Mucosa of rectum (tissue), 2 donors: ENCODE results near the gene ZNF226.
"Not testable (repeated sequence)": the region's sequence is repeated elsewhere in the genome, so short reads cannot be mapped to it uniquely, and the experiment has no call there.

Experiments
- H3K27ac ChIP-seq, 2 donors: one replicate each; pipeline ENCODE4 v1.7.0; 2013; ENCODE audit warnings: inconsistent platforms in 2 of 2, low read depth in 2 of 2, low read length in 2 of 2
- H3K27me3 ChIP-seq, 2 donors: one replicate each; pipeline ENCODE4 v1.7.0; 2013; ENCODE audit warnings: low read length in 2 of 2; ENCODE audit not compliant: control insufficient read depth in 2 of 2, insufficient read depth in 2 of 2
- H3K36me3 ChIP-seq, 2 donors: one replicate each; pipeline ENCODE4 v1.7.0; 2013; ENCODE audit warnings: low read length in 2 of 2; ENCODE audit not compliant: control insufficient read depth in 2 of 2, insufficient read depth in 2 of 2
- H3K4me1 ChIP-seq, 2 donors: one replicate each; pipeline ENCODE4 v1.7.0; 2013; ENCODE audit warnings: low read length in 2 of 2, mild to moderate bottlenecking in 1 of 2; ENCODE audit not compliant: control insufficient read depth in 2 of 2, insufficient read depth in 2 of 2
- H3K4me3 ChIP-seq, 2 donors: one replicate each; pipeline ENCODE4 v1.7.0; 2013; ENCODE audit warnings: low read length in 2 of 2
- H3K9ac ChIP-seq, 2 donors: one replicate each; pipeline ENCODE4 v1.7.0; 2013; ENCODE audit warnings: low read length in 2 of 2, low read depth in 1 of 2, mild to moderate bottlenecking in 1 of 2
- H3K9me3 ChIP-seq, 2 donors: one replicate each; pipeline ENCODE4 v1.7.0; 2013; ENCODE audit warnings: low read length in 2 of 2; ENCODE audit not compliant: control insufficient read depth in 2 of 2
- donor health status: healthy.
- donor health status: Normal muscosa, but diverticular disease.

ZNF226 gene

DNA sequence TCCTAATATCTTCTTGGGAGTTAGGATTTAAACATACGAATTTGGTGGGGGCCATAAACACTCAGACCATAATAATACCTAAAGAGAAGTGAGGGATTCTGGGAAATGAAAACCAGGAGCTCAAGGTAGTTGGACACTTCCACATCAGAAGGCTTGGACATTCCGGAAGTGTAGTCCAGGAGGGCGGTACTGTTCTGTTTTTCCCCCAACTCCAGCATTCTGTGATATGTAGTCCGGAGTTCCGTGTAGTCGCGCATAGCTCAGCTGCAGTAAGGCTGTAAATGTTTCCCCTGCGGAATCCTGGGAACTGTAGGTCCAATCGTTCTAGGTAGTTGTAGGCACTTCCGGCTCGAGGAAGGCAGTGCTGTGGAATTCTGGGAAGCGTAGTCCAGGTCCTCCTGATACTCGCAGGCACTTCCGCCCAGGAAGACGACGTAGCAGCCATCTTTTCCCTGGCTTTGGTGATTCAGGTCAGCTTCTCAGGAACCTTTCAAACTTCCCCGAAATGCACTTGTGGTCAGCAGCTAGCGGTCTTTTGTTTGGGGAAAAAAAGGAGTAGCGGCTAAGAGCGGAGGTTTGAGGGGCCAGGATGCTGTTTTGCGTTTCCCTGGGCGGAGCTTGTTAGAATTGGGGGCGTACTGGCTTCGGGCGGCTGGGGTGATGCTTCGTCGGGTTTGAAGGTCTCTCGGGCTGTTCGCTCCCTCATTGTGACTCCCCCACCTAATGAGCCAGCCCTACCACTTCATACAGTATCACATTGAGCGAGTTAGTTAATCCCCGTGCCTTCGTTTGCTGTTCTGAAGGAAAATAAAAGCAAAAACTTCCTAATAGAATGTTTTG lies at the start of gene ZNF226:
Gene ZNF226 (plus strand): TSS at position 428 of the 840 bp plus-strand sequence. CDS start 4,981 bp downstream, outside the sequence.
- Histone ChIP-seq H3K4me3 (peak within 1 kb of the TSS; percentile 94 to 95), H3K27me3 (no peaks in the 10 kb centered on the region), H3K4me1 (peaks cover 8 to 9% of the 10 kb centered on the region in 2 donors), H3K9ac (peak within 1 kb of the TSS; percentile 84 to 86), H3K36me3 (peaks cover 23 to 26% of the 10 kb centered on the region in 2 donors), H3K27ac (peak within 1 kb of the TSS; percentile 75 to 78), H3K9me3 (peaks cover 16% of the 10 kb centered on the region in 2 donors)

DNA sequence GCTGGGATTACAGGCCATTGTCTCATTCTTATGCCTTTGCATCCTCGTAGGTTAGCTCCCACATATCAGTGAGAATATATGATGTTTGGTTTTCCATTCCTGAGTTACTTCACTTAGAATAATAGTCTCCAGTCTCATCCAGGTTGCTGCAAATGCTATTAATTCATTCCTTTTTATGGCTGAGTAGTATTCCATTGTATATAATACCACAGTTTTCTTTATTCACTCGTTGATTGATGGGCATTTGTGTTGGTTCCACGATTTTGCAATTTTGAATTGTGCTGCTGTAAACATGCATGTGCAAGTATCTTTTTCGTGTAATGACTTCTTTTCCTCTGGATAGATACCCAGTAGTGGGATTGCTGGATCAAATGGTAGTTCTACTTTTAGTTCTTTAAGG lies 43.7 kb upstream of the ZNF226 start:
- not testable (repeated sequence) for H3K27ac ChIP-seq, H3K9ac ChIP-seq, H3K27me3 ChIP-seq, H3K4me1 ChIP-seq, H3K9me3 ChIP-seq, H3K4me3 ChIP-seq
- H3K36me3 ChIP-seq = peaks cover 27 to 44% of the 10 kb centered on the region in 2 donors

DNA sequence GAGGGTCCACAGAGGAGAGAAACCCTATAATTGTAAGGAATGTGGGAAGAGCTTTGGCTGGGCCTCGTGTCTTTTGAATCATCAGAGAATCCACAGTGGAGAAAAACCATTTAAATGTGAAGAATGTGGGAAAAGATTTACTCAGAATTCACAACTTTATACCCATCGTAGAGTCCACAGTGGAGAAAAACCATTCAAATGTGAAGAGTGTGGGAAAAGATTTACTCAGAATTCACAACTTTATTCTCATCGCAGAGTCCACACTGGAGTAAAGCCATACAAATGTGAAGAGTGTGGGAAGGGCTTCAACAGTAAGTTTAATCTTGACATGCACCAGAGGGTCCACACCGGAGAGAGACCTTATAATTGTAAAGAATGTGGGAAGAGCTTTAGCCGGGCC lies 32.9 kb upstream of the ZNF226 start:
- H3K4me1 ChIP-seq = no peaks in the 10 kb centered on the region
- peaks cover 22 to 34% of the 10 kb centered on the region in 2 donors for H3K9me3 ChIP-seq
- H3K27ac ChIP-seq = no peak overlapping the region
- peaks cover 26 to 32% of the 10 kb centered on the region in 2 donors for H3K36me3 ChIP-seq
- H3K27me3 ChIP-seq = no peaks in the 10 kb centered on the region
- H3K9ac ChIP-seq = no peak overlapping the region
- H3K4me3 ChIP-seq = no peak overlapping the region

DNA sequence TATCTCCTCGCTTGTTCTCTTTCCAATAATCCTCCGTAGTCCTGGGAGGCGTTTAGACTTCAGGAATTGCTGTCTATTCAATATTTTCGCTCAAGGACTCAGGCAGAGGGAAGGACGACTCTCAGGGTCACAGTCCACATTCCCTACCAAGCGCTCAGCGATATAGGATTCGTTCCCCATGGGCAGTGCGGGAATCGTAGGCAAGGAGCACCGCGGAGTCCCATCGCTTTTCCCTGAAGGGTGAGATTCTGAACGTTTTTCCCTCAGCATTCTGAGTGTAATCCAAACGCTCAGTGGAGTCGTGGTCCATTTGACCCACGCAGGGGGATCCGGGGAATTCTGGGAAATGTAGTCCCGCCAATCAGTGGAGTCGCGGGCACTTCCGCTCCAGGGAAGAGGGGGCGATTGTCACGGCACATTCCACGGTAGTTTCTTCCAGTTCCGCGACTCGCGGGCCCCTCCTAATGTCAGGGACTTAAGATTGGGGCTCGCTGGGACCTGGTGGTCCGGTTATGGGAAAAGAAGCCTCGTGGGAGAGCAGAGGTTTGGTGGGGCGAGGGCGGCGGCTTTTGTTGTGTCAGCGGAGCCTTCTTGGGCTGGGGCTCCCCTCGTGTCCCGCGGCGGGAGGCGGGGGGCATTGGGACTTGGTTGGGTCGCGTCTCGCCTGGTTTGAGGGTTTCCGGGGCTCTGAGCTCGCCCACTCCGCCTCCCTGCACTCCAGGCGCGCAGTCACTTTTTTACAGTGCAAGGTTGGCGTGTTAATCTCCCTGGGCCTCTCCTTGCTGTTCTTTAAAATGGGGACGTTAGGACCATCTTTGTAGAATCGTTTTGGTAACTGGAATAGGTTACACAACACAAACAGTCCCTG lies 23.5 kb upstream of the ZNF226 start, which contains the start of gene ZNF234:
Gene ZNF234 (plus strand): TSS at position 364 of the 868 bp plus-strand sequence. CDS start 3,079 bp downstream, outside the sequence.
- Histone ChIP-seq H3K4me3 (peak within 1 kb of the TSS; percentile 97 to 100), H3K36me3 (peaks cover 8 to 16% of the 10 kb centered on the region in 2 donors), H3K9ac (peak within 1 kb of the TSS; percentile 84 to 86), H3K27ac (peak within 1 kb of the TSS; percentile 62 to 72), H3K4me1 (peaks cover 6 to 10% of the 10 kb centered on the region in 2 donors), H3K27me3 (no peaks in the 10 kb centered on the region), H3K9me3 (no peaks in the 10 kb centered on the region)

DNA sequence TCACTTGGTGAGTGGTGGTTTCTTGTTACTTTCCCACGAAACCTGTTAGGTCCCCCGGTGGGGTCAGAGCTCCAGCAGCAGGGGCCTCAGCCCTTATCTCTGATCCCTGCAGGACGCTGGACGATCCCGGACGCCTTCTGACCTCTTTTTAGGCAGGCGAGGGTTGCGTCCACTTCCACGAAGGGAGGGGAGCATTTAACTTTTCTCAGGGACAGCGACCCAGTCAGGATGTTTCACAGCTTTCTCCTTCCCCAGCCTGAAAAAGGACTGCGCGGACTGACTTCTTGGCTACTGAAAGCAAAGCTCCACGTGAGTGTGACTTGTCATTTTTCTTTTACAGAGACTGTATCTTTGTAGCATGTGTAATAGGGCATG lies 22.9 kb upstream of the ZNF226 start:
- no peaks in the 10 kb centered on the region for H3K9me3 ChIP-seq
- peaks cover 6 to 10% of the 10 kb centered on the region in 2 donors for H3K4me1 ChIP-seq
- peaks cover 8 to 16% of the 10 kb centered on the region in 2 donors for H3K36me3 ChIP-seq
- peak overlapping the region; percentile 84 to 86 for H3K9ac ChIP-seq
- peak overlapping the region in 1 of 2 donors; percentile 62 for H3K27ac ChIP-seq
- H3K4me3 ChIP-seq = peak overlapping the region; percentile 97 to 100
- H3K27me3 ChIP-seq = no peaks in the 10 kb centered on the region

DNA sequence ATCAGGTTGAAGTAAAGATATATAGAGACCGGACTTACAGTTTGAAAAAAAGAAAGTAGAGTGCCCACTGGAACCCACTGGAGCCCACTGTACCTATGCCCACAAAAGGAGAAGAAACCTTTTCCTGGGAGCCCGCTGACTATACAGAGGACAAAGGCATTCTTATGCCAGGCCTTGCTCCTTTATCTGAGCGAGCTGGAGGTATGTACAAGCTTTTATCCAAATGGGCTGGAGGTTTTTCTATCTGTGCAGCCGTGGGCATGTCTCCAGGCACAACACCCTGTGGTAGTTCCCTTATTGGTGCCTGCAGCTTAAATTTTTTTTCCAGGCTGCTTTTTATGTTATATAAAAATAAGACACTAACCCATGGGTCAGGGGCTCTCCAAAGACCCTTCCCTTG lies 15.1 kb upstream of the ZNF226 start:
- Histone ChIP-seq H3K9me3 (peaks cover 8 to 10% of the 10 kb centered on the region in 2 donors), H3K4me3 (no peak overlapping the region), H3K27ac (no peak overlapping the region), H3K9ac (no peak overlapping the region), H3K36me3 (peaks cover 59 to 63% of the 10 kb centered on the region in 2 donors), H3K4me1 (no peaks in the 10 kb centered on the region), H3K27me3 (no peaks in the 10 kb centered on the region)

DNA sequence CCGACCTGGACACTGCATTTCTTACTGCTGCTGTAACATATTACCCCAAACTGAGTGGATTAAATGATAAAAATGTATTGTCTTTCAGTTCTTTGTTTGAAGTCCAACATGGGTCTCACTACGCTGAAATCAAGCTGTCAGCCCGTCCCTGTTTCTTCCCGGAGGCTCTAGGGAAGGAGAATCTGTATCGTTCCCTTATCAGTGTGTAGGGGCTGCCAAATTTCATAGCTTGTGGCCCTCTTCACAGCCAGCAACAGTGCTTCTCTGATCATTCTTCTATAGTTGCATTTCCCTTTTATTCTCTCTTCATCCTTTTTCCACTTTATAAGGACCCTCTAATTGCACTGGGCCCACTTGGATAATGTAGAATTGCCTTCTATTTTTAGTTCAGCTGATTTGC lies 13.4 kb upstream of the ZNF226 start:
- H3K4me1 ChIP-seq = no peaks in the 10 kb centered on the region
- no peaks in the 10 kb centered on the region for H3K27me3 ChIP-seq
- H3K4me3 ChIP-seq = no peak overlapping the region
- H3K9me3 ChIP-seq = peaks cover 20 to 22% of the 10 kb centered on the region in 2 donors
- no peak overlapping the region for H3K9ac ChIP-seq
- H3K36me3 ChIP-seq = peaks cover 59 to 65% of the 10 kb centered on the region in 2 donors
- no peak overlapping the region for H3K27ac ChIP-seq

DNA sequence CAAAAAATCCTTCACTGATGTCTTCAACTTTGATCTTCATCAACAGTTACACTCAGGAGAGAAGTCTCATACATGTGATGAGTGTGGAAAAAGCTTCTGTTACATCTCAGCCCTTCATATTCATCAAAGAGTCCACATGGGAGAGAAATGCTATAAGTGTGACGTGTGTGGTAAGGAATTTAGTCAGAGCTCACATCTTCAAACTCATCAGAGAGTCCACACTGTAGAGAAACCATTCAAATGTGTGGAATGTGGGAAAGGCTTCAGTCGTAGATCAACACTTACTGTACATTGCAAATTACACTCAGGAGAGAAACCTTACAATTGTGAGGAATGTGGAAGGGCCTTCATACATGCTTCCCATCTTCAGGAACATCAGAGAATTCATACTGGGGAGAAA lies 8.4 kb upstream of the ZNF226 start:
- Histone ChIP-seq H3K27me3 (no peaks in the 10 kb centered on the region), H3K4me1 (no peaks in the 10 kb centered on the region), H3K36me3 (peaks cover 43 to 45% of the 10 kb centered on the region in 2 donors), H3K9me3 (peaks cover 38 to 49% of the 10 kb centered on the region in 2 donors), H3K4me3 (no peak overlapping the region), H3K9ac (no peak overlapping the region), H3K27ac (no peak overlapping the region)

DNA sequence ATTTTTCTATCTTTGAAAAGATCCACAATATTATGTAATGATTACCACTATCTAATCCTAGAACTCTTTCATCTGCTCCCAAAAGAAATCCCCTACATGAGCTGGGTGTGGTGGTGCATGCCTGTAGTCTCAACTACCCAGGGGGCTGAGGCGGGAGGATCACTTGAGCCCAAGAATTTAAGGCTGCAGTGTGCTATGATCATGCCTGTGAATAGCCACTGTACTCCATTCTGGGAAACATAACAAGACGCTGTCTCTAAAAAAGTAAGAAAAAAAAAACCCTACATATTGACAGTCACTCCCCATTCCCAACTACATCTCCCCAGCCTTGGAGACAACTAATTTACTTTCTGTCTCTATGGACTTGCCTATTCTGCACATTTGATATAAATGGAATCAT lies 1.1 kb upstream of the ZNF226 start:
- peaks cover 13 to 20% of the 10 kb centered on the region in 2 donors for H3K36me3 ChIP-seq
- peak overlapping the region; percentile 94 to 95 for H3K4me3 ChIP-seq
- peaks cover 14% of the 10 kb centered on the region in 2 donors for H3K9me3 ChIP-seq
- H3K27ac ChIP-seq = no peak overlapping the region
- H3K4me1 ChIP-seq = peaks cover 8 to 9% of the 10 kb centered on the region in 2 donors
- no peaks in the 10 kb centered on the region for H3K27me3 ChIP-seq
- H3K9ac ChIP-seq = no peak overlapping the region

DNA sequence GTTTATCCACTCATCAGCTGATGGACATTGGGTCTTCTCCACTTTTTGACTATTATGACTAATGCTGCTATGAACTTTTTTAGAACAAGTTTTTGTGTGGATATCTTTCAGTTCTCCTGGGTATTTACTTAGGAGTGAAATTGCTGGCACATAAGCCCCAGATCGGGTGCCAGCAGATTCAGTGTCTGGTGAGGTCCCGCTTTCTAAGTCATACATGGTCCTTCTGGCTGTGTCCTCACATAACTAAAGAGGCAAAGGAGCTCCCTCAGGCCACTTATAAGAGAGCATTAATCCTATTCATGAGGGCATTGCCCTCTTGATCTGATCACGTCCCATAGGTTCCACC lies 600 bp upstream of the ZNF226 start:
- H3K27ac ChIP-seq = peak overlapping the region; percentile 18 to 78
- peak overlapping the region; percentile 5 to 84 for H3K9ac ChIP-seq
- H3K9me3 ChIP-seq = peaks cover 12 to 15% of the 10 kb centered on the region in 2 donors
- peaks cover 17 to 20% of the 10 kb centered on the region in 2 donors for H3K36me3 ChIP-seq
- peak overlapping the region; percentile 94 to 95 for H3K4me3 ChIP-seq
- H3K4me1 ChIP-seq = peaks cover 8 to 9% of the 10 kb centered on the region in 2 donors
- H3K27me3 ChIP-seq = no peaks in the 10 kb centered on the region
